ENCODE results near the gene HOXD12.

- TF ChIP-seq CTCF (IDR thresholded peaks at IDR 0.05) (peak; percentile 97), MXI1 (IDR thresholded peaks at IDR 0.05; ENCODE audit: low read depth, low read length) (no peak), POLR2AphosphoS5 (IDR thresholded peaks at IDR 0.05; ENCODE audit: low read depth, low read length) (no peak), EZH2phosphoT487 (IDR thresholded peaks at IDR 0.05; ENCODE audit: borderline replicate concordance, low read depth) (no peak), FOSL2 (IDR thresholded peaks at IDR 0.05; ENCODE audit: borderline replicate concordance, low read depth) (no peak), TEAD4 (IDR thresholded peaks at IDR 0.05; ENCODE audit: borderline replicate concordance, insufficient read depth) (no peak), RFX5 (IDR thresholded peaks at IDR 0.05; ENCODE audit: low read length) (no peak), RAD21 (IDR thresholded peaks at IDR 0.05; ENCODE audit: low read length) (peak; percentile 94), REST (IDR thresholded peaks at IDR 0.05; ENCODE audit: low read depth, low read length) (no peak), YY1 (IDR thresholded peaks at IDR 0.05; ENCODE audit: low read depth) (no peak), CHD2 (IDR thresholded peaks at IDR 0.05; ENCODE audit: low read length, partially characterized antibody) (no peak), TCF12 (IDR thresholded peaks at IDR 0.05) (0 out of 2 replicates have a peak, but pooled peaks have one; percentile 8), SMC3 (IDR thresholded peaks at IDR 0.05; ENCODE audit: low read depth, low read length) (peak; percentile 72)
These were observed 27.6 kb downstream of the HOXD12 start for GRCh38 chr2:176126929-176127773.

Data from SK-N-SH (cell line).